ENCODE measurements around the gene IDH2. TPM values are rescaled to one million over a fixed set of nuclear protein-coding genes. Genes with fewer than 3 reads are reported as not detected.
A peak's percentile ranks its signal among the peaks of the same experiment; 100 is the strongest.

IDH2 gene
- total and polyA plus RNA-seq, 2 of the 13 experiments (the other 11 are each of a cell fraction or from before 2014, with no cell fraction given), result 121 to 145 TPM

DNA sequence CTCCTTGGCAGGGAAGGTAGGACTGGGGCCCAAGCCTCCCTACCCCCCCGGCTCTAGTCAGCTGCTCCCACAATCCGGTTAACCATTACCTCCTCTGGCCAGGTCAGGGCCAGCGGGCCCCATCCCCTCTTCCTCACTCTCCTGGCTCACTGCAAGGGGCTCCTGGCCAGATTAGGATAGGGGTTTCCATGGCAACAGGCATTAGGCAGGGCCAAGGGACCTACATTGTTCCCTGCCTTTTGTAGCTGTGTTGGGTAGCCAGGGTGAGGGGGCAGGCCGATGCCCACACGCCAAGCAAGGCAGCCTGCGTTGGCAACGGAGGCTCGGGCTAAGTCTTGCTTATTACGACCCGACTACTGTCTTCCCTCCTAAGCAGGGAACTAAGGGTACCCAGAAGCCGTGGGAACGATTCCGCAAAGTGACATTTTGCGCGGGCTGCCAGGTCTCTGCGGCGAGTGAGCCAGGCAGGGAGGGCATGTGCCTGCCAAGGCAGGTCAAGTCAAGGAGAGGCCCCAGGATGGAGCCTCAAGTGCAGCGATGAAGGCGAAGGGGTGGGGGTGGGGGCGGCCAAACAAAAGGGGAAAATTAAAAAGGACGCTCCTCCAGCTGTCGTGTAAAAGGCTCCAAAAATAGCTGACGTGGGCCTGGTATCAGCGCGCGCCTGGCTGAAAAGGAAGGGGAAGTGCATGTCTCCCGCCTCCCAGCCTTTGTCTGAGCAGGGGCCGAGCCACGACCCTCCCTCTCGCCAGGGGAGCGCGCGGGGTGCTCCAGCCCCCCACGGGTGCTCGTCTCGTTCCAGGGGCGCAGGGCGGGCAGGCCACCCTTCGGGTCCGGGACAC is 919 bp downstream of the IDH2 start (continued):
- TF ChIP-seq, protein P1, sequence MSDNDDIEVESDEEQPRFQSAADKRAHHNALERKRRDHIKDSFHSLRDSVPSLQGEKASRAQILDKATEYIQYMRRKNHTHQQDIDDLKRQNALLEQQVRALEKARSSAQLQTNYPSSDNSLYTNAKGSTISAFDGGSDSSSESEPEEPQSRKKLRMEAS (IDR thresholded peaks at IDR 0.05), result peak; percentile 29; the same call in 1 of the 2 replicates
- TF ChIP-seq, protein P2, sequence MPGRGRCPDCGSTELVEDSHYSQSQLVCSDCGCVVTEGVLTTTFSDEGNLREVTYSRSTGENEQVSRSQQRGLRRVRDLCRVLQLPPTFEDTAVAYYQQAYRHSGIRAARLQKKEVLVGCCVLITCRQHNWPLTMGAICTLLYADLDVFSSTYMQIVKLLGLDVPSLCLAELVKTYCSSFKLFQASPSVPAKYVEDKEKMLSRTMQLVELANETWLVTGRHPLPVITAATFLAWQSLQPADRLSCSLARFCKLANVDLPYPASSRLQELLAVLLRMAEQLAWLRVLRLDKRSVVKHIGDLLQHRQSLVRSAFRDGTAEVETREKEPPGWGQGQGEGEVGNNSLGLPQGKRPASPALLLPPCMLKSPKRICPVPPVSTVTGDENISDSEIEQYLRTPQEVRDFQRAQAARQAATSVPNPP (CRISPR knock-in tag; IDR thresholded peaks at IDR 0.05), result no peak
- TF ChIP-seq ZNF652 (CRISPR knock-in tag; IDR thresholded peaks at IDR 0.05; ENCODE audit: borderline replicate concordance, low read depth), result peak; percentile 63; the same call in 1 of the 2 replicates
- TF ChIP-seq SIN3A (IDR thresholded peaks at IDR 0.05; ENCODE audit: borderline replicate concordance, low read depth, low read length), result 0 out of 2 replicates have a peak, but pooled peaks have one; percentile 24
- no peak for TF ChIP-seq GABPA (IDR thresholded peaks at IDR 0.05; ENCODE audit: low read depth, low read length)
- peak; percentile 43 for TF ChIP-seq GABPA (CRISPR knock-in tag; IDR thresholded peaks at IDR 0.05; ENCODE audit: low read depth)
- TF ChIP-seq ZFP90 (CRISPR knock-in tag; IDR thresholded peaks at IDR 0.05; ENCODE audit: borderline replicate concordance), result no peak
- 0 out of 2 replicates have a peak, but pooled peaks have one; percentile 18 for TF ChIP-seq TARDBP (CRISPR knock-in tag; IDR thresholded peaks at IDR 0.05)
- TF ChIP-seq, protein P3, sequence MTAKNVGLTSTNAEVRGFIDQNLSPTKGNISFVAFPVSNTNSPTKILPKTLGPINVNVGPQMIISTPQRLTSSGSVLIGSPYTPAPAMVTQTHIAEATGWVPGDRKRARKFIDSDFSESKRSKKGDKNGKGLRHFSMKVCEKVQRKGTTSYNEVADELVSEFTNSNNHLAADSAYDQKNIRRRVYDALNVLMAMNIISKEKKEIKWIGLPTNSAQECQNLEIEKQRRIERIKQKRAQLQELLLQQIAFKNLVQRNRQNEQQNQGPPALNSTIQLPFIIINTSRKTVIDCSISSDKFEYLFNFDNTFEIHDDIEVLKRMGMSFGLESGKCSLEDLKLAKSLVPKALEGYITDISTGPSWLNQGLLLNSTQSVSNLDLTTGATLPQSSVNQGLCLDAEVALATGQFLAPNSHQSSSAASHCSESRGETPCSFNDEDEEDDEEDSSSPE (CRISPR knock-in tag; IDR thresholded peaks at IDR 0.05), result peak; percentile 29; the same call in 1 of the 2 replicates
- peak; percentile 37; the same call in 1 of the 2 replicates for TF ChIP-seq RXRA (CRISPR knock-in tag; IDR thresholded peaks at IDR 0.05)
- TF ChIP-seq, protein P4, sequence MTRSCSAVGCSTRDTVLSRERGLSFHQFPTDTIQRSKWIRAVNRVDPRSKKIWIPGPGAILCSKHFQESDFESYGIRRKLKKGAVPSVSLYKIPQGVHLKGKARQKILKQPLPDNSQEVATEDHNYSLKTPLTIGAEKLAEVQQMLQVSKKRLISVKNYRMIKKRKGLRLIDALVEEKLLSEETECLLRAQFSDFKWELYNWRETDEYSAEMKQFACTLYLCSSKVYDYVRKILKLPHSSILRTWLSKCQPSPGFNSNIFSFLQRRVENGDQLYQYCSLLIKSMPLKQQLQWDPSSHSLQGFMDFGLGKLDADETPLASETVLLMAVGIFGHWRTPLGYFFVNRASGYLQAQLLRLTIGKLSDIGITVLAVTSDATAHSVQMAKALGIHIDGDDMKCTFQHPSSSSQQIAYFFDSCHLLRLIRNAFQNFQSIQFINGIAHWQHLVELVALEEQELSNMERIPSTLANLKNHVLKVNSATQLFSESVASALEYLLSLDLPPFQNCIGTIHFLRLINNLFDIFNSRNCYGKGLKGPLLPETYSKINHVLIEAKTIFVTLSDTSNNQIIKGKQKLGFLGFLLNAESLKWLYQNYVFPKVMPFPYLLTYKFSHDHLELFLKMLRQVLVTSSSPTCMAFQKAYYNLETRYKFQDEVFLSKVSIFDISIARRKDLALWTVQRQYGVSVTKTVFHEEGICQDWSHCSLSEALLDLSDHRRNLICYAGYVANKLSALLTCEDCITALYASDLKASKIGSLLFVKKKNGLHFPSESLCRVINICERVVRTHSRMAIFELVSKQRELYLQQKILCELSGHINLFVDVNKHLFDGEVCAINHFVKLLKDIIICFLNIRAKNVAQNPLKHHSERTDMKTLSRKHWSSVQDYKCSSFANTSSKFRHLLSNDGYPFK (CRISPR knock-in tag; IDR thresholded peaks at IDR 0.05; ENCODE audit: borderline replicate concordance), result peak; percentile 33; the same call in 1 of the 2 replicates
- TF ChIP-seq, protein P5, sequence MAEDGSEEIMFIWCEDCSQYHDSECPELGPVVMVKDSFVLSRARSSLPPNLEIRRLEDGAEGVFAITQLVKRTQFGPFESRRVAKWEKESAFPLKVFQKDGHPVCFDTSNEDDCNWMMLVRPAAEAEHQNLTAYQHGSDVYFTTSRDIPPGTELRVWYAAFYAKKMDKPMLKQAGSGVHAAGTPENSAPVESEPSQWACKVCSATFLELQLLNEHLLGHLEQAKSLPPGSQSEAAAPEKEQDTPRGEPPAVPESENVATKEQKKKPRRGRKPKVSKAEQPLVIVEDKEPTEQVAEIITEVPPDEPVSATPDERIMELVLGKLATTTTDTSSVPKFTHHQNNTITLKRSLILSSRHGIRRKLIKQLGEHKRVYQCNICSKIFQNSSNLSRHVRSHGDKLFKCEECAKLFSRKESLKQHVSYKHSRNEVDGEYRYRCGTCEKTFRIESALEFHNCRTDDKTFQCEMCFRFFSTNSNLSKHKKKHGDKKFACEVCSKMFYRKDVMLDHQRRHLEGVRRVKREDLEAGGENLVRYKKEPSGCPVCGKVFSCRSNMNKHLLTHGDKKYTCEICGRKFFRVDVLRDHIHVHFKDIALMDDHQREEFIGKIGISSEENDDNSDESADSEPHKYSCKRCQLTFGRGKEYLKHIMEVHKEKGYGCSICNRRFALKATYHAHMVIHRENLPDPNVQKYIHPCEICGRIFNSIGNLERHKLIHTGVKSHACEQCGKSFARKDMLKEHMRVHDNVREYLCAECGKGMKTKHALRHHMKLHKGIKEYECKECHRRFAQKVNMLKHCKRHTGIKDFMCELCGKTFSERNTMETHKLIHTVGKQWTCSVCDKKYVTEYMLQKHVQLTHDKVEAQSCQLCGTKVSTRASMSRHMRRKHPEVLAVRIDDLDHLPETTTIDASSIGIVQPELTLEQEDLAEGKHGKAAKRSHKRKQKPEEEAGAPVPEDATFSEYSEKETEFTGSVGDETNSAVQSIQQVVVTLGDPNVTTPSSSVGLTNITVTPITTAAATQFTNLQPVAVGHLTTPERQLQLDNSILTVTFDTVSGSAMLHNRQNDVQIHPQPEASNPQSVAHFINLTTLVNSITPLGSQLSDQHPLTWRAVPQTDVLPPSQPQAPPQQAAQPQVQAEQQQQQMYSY (CRISPR knock-in tag; IDR thresholded peaks at IDR 0.05), result no peak
- TF ChIP-seq SAP130 (CRISPR knock-in tag; IDR thresholded peaks at IDR 0.05; ENCODE audit: low read depth), result peak; percentile 71
- TF ChIP-seq GATAD2A (CRISPR knock-in tag; IDR thresholded peaks at IDR 0.05), result peak; percentile 55
- no peak for TF ChIP-seq ZNF878 (CRISPR knock-in tag; IDR thresholded peaks at IDR 0.05)
- TF ChIP-seq ZNF792 (CRISPR knock-in tag; IDR thresholded peaks at IDR 0.05), result peak; percentile 22; the same call in 1 of the 2 replicates
- TF ChIP-seq, protein P6, sequence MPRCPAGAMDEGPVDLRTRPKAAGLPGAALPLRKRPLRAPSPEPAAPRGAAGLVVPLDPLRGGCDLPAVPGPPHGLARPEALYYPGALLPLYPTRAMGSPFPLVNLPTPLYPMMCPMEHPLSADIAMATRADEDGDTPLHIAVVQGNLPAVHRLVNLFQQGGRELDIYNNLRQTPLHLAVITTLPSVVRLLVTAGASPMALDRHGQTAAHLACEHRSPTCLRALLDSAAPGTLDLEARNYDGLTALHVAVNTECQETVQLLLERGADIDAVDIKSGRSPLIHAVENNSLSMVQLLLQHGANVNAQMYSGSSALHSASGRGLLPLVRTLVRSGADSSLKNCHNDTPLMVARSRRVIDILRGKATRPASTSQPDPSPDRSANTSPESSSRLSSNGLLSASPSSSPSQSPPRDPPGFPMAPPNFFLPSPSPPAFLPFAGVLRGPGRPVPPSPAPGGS (CRISPR knock-in tag; IDR thresholded peaks at IDR 0.05), result no peak
- TF ChIP-seq HNRNPL (IDR thresholded peaks at IDR 0.05; ENCODE audit: low read depth, low read length), result peak; percentile 84
